ENCODE data around the gene ZNF70.
"Not testable (repeated sequence)": the region's sequence is repeated elsewhere in the genome, so short reads cannot be mapped to it uniquely, and the experiment has no call there.

ZNF70 gene

GRCh38 chr22:23759566-23759965 lies 8.7 kb upstream of the ZNF70 start:
- no peak for DNase-seq (ENCODE audit: low read depth, low spot score)

- DNase-seq (ENCODE audit: low read depth, low spot score): no peak
These were observed 6.0 kb upstream of the ZNF70 start for GRCh38 chr22:23756891-23757290.

DNA sequence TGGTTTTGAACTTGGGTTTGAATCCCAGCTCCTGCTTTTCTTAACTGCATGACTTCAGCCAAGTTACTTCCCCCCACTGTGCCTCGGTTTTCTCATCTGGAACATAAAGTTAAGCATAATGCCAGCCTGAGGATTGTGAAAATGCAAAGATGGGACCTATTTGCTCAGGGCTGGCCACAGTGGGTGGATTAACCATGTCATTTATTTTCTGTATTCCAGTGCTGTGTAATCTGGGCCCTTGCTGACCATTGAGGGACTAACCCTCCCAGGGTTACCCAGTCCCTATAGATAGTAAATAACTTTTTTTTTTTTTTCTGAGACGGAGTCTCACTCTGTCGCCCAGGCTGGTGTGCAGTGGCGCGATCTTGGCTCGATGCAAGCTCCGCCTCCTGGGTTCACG lies 4.8 kb upstream of the ZNF70 start:
- no peak for DNase-seq (ENCODE audit: low read depth, low spot score)

GRCh38 chr22:23754980-23755636 lies 4.2 kb upstream of the ZNF70 start:
- DNase-seq (ENCODE audit: low read depth, low spot score): no peak

- no peak for DNase-seq (ENCODE audit: low read depth, low spot score)
These were observed 3.5 kb upstream of the ZNF70 start, which contains the start of gene VPREB3 for GRCh38 chr22:23754220-23754919. TSS of gene VPREB3 (minus strand) at chr22:23754425. CDS start at chr22:23754363, 62 bp downstream.

GRCh38 chr22:23753385-23753784 lies 2.5 kb upstream of the ZNF70 start:
- no peak for DNase-seq (ENCODE audit: low read depth, low spot score)

- no peak for DNase-seq (ENCODE audit: low read depth, low spot score)
These were observed 1.8 kb upstream of the ZNF70 start for GRCh38 chr22:23752750-23753149.

DNA sequence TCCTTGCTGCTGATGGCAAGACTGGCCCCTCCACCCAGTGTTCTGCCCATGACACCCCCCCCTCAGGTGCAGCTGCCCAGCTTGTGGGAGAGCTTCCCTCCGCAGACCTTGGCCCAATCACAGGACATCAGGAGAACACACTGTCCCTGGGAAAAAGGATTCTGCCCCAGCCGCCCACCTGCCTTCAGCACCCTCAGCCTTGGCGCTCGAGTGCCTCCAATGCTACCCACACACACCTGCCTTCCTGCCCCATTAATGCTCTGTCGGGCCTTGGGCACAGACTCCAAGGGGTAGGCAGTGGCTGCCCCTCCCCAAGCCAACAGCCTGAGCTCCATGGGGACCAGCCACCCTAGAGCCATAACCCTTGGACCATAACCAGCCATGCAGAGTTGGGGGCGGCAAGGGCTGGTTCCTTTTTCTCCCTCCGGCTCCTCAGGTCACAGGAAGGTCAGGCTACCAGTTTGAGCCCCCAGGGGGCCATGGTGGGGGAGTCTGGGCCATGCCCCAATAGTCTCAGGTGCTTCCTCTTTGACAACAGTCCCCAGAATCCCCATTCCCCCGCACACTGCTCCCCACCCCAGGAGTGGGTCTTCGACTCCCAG lies 1.3 kb upstream of the ZNF70 start:
- DNase-seq (ENCODE audit: low read depth, low spot score): no peak

DNA sequence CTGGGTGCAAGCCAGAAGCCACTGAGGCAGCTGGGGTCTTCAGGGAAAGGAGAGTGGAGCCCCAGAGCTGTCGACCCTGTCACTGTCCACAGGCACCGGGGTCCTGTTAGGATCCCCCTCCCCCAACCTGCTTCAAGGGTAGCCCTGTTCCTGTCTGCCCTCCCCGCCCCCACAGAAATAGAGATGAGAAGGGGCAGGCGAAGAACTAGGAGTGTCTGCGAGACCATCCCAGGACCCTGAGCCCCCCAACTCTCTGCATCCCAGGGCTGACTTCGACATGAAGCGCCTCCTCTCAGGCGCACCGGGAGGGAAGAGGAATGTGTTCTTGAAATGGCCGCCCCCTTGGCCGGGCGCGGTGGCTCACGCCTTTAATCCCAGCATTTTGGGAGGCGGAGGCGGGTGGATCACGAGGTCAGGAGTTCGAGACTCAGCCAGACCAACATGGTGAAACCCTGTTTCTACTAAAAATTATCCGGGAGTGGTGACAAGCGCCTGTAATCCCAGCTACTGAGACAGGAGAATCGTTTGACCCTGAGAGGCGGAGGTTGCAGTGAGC lies 607 bp upstream of the ZNF70 start:
- DNase-seq (ENCODE audit: low read depth, low spot score): no peak

DNA sequence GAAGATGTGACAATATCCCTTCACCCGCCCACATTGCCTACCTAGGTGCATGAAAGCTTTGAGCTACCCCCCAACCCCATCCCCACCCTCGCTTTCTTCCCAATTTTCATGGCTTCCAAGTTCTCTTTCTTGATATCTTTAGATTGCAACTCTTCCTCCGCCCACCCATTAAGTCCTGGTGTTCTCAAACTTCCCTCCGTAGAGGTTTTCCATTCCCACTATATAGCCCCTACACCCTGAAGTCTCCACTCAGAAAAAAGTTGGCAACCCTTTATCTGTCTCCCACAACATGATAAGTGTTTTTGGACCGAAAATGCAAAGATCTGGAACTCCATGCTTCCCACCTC lies 572 bp downstream of the ZNF70 start:
- no peak for DNase-seq (ENCODE audit: low read depth, low spot score)

- no peak for DNase-seq (ENCODE audit: low read depth, low spot score)
These were observed 1.0 kb downstream of the ZNF70 start for GRCh38 chr22:23749841-23750301.

DNA sequence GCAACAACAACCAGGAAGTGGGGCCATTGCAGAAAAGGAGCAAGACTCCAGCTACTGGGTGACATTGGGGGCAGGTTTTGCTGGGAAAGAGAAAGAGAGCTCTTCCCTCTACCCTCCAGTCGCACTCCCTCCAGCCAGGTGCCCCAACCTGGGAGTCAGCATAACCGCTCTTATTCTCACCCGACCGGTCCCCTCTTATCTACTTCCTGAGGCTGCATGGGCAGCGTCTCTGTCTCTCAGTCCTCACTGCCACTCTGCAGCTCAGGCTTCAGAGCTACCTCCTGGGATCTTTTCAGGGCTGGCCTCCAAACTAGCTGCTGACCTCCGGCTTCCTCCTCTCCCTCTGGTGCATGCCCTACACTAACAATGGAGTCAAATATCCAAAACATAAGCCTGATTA lies 5.1 kb downstream of the ZNF70 start:
- DNase-seq (ENCODE audit: low read depth, low spot score): no peak

DNA sequence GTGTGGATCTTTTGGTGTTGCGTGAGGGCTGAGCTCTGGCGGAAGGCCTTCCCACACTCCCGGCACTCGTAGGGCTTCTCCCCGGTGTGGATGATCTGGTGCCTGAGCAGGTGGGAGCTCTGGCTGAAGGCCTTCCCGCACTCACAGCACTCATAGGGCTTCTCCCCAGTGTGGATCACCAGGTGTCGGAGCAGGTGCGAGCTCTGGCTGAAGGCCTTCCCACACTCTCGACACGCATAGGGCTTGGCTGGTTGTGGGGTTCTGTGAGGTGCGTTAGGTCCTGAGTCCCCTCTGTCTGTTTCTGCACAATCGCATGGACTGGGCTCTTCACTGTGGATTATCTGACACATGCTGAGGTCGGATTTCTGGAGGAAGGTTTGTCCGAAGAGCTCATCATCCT lies 6.4 kb downstream of the ZNF70 start:
- no peak for DNase-seq (ENCODE audit: low read depth, low spot score)

DNA sequence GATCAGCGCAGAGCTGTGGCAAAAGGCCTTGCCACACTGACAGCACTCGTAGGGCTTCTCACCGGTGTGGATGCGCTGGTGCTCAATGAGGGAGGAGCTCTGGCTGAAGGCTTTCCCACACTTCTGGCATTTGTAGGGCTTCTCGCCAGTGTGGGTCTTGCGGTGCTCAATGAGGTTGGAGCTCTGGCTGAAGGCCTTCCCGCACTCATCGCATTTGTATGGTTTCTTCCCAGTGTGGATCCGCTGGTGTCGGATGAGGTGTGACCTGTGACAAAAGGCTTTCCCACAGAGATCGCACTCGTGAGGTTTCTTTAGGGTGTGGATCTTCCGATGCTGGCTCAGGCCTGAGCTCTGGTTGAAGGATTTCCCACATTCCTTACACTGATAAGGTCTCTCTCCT lies 6.9 kb downstream of the ZNF70 start:
- DNase-seq (ENCODE audit: low read depth, low spot score): no peak

GRCh38 chr22:23743303-23743705 lies 7.6 kb downstream of the ZNF70 start:
- no peak for DNase-seq (ENCODE audit: low read depth, low spot score)

- no peak for DNase-seq (ENCODE audit: low read depth, low spot score)
These were observed 8.2 kb downstream of the ZNF70 start for GRCh38 chr22:23742505-23743264.

DNA sequence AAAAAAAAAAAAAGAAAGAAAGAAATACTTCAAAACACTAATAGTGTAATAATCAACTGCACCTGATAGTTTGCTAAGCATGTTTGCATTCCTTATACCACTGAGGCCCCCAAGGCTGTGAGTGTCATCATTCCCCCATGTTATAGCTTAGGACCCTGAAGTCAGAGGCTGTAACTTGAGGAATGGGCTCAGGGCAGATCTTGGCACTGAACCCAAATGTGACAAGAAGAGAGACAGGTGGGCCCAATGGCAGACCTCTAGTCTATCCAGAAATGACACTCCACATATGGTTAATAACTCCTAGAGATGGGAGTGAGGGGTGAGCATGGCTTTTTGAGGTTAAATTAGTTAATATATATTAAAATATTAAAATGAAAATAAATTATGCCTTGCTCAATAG lies 13.2 kb downstream of the ZNF70 start:
- DNase-seq (ENCODE audit: low read depth, low spot score): no peak

DNA sequence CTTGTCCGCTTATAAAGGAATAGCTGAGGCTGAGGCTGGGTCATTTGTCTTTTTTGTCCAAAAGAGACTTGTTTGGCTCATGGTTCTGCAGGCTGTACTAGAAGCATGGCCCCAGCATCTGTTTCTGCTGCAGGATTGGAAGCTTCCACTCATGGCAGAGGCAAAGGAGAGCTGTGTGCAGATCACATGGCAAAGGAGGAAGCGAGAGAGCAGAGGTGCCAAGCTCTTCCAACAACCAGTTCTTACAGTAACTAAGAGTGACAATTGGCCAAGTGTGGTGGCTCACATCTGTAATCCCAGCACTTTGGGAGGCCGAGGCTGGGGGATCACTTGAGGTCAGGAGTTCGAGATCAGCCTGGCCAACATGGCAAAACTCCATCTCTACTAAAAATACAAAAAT lies 22.8 kb downstream of the ZNF70 start:
- not testable (repeated sequence) for DNase-seq (ENCODE audit: low read depth, low spot score)

DNA sequence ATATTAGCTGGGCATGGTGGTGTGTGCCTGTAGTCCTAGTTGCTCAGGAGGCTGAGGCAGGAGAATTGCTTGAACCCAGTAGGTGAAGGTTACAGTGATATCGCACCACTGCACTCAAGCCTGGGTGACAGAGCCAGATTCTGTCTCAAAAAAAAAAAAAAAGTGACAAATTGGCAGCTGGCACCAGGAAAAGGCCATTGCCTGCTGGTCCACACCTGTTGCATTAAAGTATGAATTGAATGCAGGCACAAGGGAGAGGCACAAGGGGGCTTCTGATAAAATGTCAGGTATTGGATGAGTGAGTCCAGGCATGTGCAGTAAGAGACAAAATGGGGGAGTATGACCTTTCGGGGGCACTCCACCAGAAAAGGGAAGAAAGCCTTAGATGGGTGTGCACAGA lies 28.2 kb downstream of the ZNF70 start:
- DNase-seq (ENCODE audit: low read depth, low spot score): no peak

DNA sequence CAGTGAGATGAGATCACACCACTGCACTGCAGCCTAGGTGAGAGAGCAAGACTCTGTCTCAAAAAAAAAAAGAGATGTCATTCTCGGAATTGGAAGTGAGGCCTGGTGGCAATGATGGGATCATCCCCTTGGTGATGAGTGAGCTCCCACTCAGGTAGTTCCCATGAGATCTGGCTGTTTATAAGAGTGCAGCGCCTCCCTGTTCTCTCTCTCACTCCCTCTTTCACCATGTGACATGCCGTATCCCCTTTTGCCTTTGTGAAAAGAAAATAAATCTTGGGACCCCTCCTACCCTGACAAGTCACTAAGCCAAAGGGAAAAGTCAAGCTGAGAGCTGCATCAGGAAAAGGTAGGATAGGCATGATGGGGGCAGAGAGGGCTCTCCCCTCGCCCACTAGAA lies 28.8 kb downstream of the ZNF70 start:
- DNase-seq (ENCODE audit: low read depth, low spot score): no peak

DNA sequence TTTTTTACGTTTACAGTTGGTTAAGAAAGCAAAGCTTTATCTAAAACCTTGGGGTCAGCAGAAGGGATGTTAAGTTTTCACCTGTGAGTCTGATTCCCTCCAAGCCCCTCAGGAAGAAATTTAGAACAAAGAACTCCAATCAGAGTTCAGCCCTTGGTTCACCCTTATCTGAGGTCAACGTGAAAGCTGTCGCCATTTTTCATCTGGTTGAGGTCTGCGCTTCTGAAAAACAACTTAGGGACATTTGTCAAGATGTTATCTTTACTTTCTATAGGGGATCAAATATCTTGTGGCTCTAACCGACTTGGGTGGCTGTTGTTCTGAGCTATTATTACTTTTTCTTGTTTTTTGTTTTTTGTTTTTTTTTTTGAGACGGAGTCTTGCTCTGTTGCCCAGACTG lies 30.1 kb downstream of the ZNF70 start:
- no peak for DNase-seq (ENCODE audit: low read depth, low spot score)
